B cell (primary cell): ENCODE results near the gene CHST2. TPM values are rescaled to one million over a fixed set of nuclear protein-coding genes. Genes with fewer than 3 reads are reported as not detected.
"Not testable (repeated sequence)": the region's sequence is repeated elsewhere in the genome, so short reads cannot be mapped to it uniquely, and the experiment has no call there.

Experiments used
- ATAC-seq: fragments of 200-7000 bp; cut with Tn5 transposase; one replicate; pipeline ENCODE4 v1.10.0; 2021; ENCODE audit warnings: low read depth, mild to moderate bottlenecking, moderate number of reproducible peaks, moderate library complexity
- CTCF ChIA-PET: fragments of 350-600 bp; sonication (Branson Sonifier 250); formaldehyde crosslinking; loops from one replicate; lab custom pipeline; 2021; ENCODE audit warnings: antibody characterized with exemption, inconsistent platforms; lab: Charles Lee
- POLR2A ChIA-PET: fragments of 350-600 bp; sonication (Branson Sonifier 250); formaldehyde crosslinking; loops from one replicate; lab custom pipeline; 2021; ENCODE audit warnings: antibody characterized with exemption; lab: Charles Lee
- DNase-seq: peaks from one replicate; pipeline ENCODE4 v3.0.0; 2013
- H2AFZ ChIP-seq: 2 replicates; pipeline ENCODE4 v1.6.1; 2012; ENCODE audit warnings: mild to moderate bottlenecking, low read depth, low read length; ENCODE audit not compliant: insufficient read depth, poor library complexity, severe bottlenecking
- H3K27ac ChIP-seq, 2 donors: 1 replicate in 1 of 2; 2 replicates in 1 of 2; pipeline ENCODE4 v1.5.1; 2012 to 2013; ENCODE audit warnings: low read length in 2 of 2, mild to moderate bottlenecking in 2 of 2, moderate library complexity in 1 of 2
- H3K27me3 ChIP-seq, 4 experiments: fragments of 200-600 bp in 1 of 4; sonication (generic) in 1 of 4; replicated peaks in 1 of 4; 1 replicate in 2 of 4; 2 replicates in 2 of 4; pipeline versions ENCODE4 v1.6.1 to v1.7.0; 2013 to 2016; ENCODE audit warnings: low read length in 3 of 4, mild to moderate bottlenecking in 2 of 4, mixed read lengths in 1 of 4, moderate library complexity in 1 of 4; ENCODE audit not compliant: insufficient read depth in 4 of 4, control insufficient read depth in 3 of 4; ENCODE audit errors: control extremely low read depth in 1 of 4
- H3K36me3 ChIP-seq, 2 experiments: replicated peaks in 1 of 2; 1 replicate in 1 of 2; 2 replicates in 1 of 2; pipeline versions ENCODE4 v1.6.1 to v1.7.1; 2013; ENCODE audit warnings: low read length in 1 of 2; ENCODE audit not compliant: insufficient read depth in 2 of 2, control insufficient read depth in 1 of 2; ENCODE audit errors: control extremely low read depth in 1 of 2, extremely low read depth in 1 of 2
- H3K4me1 ChIP-seq, 2 donors: fragments of 200-600 bp in 1 of 2; sonication (generic) in 1 of 2; 1 replicate in 1 of 2; 2 replicates in 1 of 2; pipeline versions ENCODE4 v1.5.1 to v1.6.1; 2013 to 2017; ENCODE audit warnings: low read length in 2 of 2; ENCODE audit not compliant: control insufficient read depth in 2 of 2, insufficient read depth in 2 of 2
- H3K4me2 ChIP-seq: replicated peaks from 2 replicates; pipeline ENCODE3; 2012; ENCODE audit warnings: mild to moderate bottlenecking, low read depth, low read length; ENCODE audit not compliant: poor library complexity, severe bottlenecking
- H3K4me3 ChIP-seq, 5 experiments: fragments of 200-600 bp in 1 of 5; sonication (generic) in 1 of 5; 1 replicate in 3 of 5; 2 replicates in 2 of 5; pipeline versions ENCODE4 v1.5.1 to v1.7.0; 2011 to 2016; ENCODE audit warnings: low read length in 4 of 5, mild to moderate bottlenecking in 4 of 5, low read depth in 2 of 5, control low read depth in 1 of 5, moderate library complexity in 1 of 5; ENCODE audit not compliant: insufficient read depth in 1 of 5; ENCODE audit errors: control extremely low read depth in 1 of 5, extremely low read depth in 1 of 5
- H3K79me2 ChIP-seq: fragments of 200-600 bp; sonication (generic); one replicate; pipeline ENCODE4 v1.6.0; 2016; ENCODE audit warnings: low read length; ENCODE audit not compliant: control insufficient read depth, insufficient read depth
- H3K9ac ChIP-seq: fragments of 200-600 bp; sonication (generic); 2 replicates; pipeline ENCODE4 v1.6.1; 2017; ENCODE audit warnings: mild to moderate bottlenecking, low read length, moderate library complexity
- H3K9me3 ChIP-seq, 3 donors: one replicate each; pipeline versions ENCODE4 v1.6.1 to v1.7.1; 2013; ENCODE audit warnings: low read length in 2 of 3; ENCODE audit not compliant: control insufficient read depth in 2 of 3, insufficient read depth in 1 of 3; ENCODE audit errors: control extremely low read depth in 1 of 3
- H4K20me1 ChIP-seq: 2 replicates; pipeline ENCODE4 v1.6.0; 2012; ENCODE audit warnings: mild to moderate bottlenecking, low read length; ENCODE audit not compliant: insufficient read depth, control insufficient read depth, poor library complexity, severe bottlenecking
- H3K27ac Mint-ChIP-seq: one replicate; pipeline ENCODE4 v1.8.0; 2021; ENCODE audit warnings: mixed read lengths
- H3K27me3 Mint-ChIP-seq: one replicate; pipeline ENCODE4 v1.8.0; 2021; ENCODE audit warnings: mixed read lengths
- H3K4me1 Mint-ChIP-seq: one replicate; pipeline ENCODE4 v1.8.0; 2021; ENCODE audit warnings: mixed read lengths
- H3K4me3 Mint-ChIP-seq: one replicate; pipeline ENCODE4 v1.8.0; 2021; ENCODE audit warnings: mixed read lengths
- H3K9me3 Mint-ChIP-seq: one replicate; pipeline ENCODE4 v1.8.0; 2022; ENCODE audit warnings: mixed read lengths; ENCODE audit not compliant: insufficient read depth
- EZH2 ChIP-seq: IDR thresholded peaks from 2 replicates; pipeline ENCODE4 v1.6.1; 2012; ENCODE audit warnings: borderline replicate concordance, low read depth, mild to moderate bottlenecking, moderate library complexity, low read length; ENCODE audit not compliant: insufficient read depth, poor library complexity, severe bottlenecking
- WGBS: methylation state at CpG from one replicate; pipeline ENCODE4 v1.1.5; 2013; ENCODE audit warnings: missing lambda C conversion rate; ENCODE audit not compliant: insufficient coverage; 5-methylcytosine and 5-hydroxymethylcytosine counted together
- intact Hi-C: fragments of 100-400 bp; cut with micrococcal nuclease; formaldehyde crosslinking; loops from one replicate; pipeline ENCODE4 v1.10.0; 2022
- polyA plus RNA-seq: library from polyadenylated mRNA; depleted of rRNA; stranded (reverse); fragments of >200 nt; gene quantifications from 2 replicates; pipeline ENCODE4 v1.2.3, GENCODE V29; 2012
- total RNA-seq, 2 donors: library from RNA; stranded (reverse); fragments of 120-200 nt in 1 of 2; gene quantifications; 1 replicate in 1 of 2; 2 replicates in 1 of 2; pipeline versions ENCODE4 v1.2.3 to v1.2.4, GENCODE V29; 2013 to 2022
- TF ChIP-seq, protein P1 (sequence below): fragments of 200-600 bp; IDR thresholded peaks from one replicate; pipeline ENCODE4 v1.8.0; 2022; ENCODE audit warnings: antibody characterized with exemption, mild to moderate bottlenecking

The CHST2 gene
- total and polyA plus RNA-seq, 2 donors (not counting 1 experiment from before 2014, with no cell fraction given): 5.2 to 25.0 TPM

DNA sequence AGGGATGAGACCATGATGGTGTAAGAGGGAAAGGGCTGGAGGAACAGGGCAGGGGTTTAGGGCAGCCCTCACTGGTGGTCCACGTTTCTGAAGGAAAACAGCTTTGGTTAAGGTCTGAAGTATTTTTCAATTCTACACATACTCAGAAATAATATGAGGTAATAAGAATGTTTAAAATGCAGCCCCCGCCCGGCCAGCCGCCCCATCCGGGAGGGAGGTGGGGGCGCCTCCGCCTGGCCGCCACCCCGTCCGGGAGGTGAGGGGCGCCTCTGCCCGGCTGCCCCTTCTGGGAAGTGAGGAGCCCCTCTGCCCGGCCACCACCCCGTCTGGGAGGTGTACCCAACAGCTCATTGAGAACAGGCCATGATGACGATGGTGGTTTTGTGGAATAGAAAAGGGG, 46.0 kb upstream of the CHST2 start:
- DNase-seq, H3K4me1 Mint-ChIP-seq, H3K79me2 ChIP-seq, H3K27ac ChIP-seq, CTCF ChIA-PET, intact Hi-C loops, ATAC-seq, H3K4me2 ChIP-seq, H3K9ac ChIP-seq, H4K20me1 ChIP-seq, H3K9me3 Mint-ChIP-seq, H3K27ac Mint-ChIP-seq, H3K36me3 ChIP-seq, H3K4me3 Mint-ChIP-seq, H3K27me3 ChIP-seq, H3K4me1 ChIP-seq, H3K27me3 Mint-ChIP-seq, POLR2A ChIA-PET, H3K9me3 ChIP-seq, H2AFZ ChIP-seq, H3K4me3 ChIP-seq: not testable (repeated sequence)
- WGBS: 80% methylated on average over 6 of the region's 15 CpGs

DNA sequence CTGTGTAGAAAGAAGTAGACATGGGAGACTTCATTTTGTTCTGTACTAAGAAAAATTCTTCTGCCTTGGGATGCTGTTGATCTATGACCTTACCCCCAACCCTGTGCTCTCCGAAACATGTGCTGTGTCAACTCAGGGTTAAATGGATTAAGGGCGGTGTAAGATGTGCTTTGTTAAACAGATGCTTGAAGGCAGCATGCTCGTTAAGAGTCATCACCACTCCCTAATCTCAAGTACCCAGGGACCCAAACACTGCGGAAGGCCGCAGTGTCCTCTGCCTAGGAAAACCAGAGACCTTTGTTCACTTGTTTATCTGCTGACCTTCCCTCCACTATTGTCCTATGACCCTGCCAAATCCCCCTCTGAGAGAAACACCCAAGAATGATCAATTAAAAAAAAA, 45.6 kb upstream of the CHST2 start:
- H3K79me2 ChIP-seq, H3K27me3 ChIP-seq, ATAC-seq, H3K4me1 ChIP-seq, H3K4me1 Mint-ChIP-seq, H2AFZ ChIP-seq, POLR2A ChIA-PET, H3K4me3 ChIP-seq, H3K4me3 Mint-ChIP-seq, DNase-seq, H3K27ac Mint-ChIP-seq, H3K27ac ChIP-seq, H3K4me2 ChIP-seq, intact Hi-C loops, H3K36me3 ChIP-seq, H3K9me3 ChIP-seq, H3K27me3 Mint-ChIP-seq, CTCF ChIA-PET, H3K9ac ChIP-seq, H3K9me3 Mint-ChIP-seq, H4K20me1 ChIP-seq: not testable (repeated sequence)
- WGBS: no CpG with 5 or more reads among the region's 5 CpGs

DNA sequence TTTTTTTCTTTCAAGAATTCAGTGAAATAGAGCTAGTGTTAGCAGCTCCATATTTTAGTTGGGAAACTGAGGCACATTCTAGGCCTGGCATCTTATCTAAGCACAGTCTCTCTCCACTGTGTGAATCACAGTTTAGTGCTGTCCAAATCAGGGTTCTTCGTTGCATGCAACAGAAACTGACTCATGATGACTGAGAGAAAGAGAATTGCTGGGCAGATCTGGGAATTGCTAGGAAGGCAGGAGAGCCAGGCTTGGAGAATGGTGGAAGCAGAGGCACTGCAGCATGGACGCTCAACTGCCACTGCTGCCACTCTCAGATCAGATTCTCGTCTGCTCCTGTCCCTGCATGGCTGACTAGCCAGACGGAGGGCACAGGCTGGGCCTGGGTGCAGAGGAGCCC, 40.7 kb upstream of the CHST2 start:
- ATAC-seq: no peak
- H3K27ac Mint-ChIP-seq: no peak overlapping the region
- H3K4me3 Mint-ChIP-seq: no peak overlapping the region

More for the DNA sequence above, 40.7 kb upstream of the CHST2 start:
- no peaks in the 10 kb centered on the region for H4K20me1 ChIP-seq
- peaks cover 0 to 15% of the 10 kb centered on the region in 2 donors for H3K4me1 ChIP-seq
- H3K27me3 ChIP-seq: no peaks in the 10 kb centered on the region
- H3K9ac ChIP-seq: no peak overlapping the region
- no peaks in the 10 kb centered on the region for H3K36me3 ChIP-seq
- intact Hi-C loops: no loop called here
- H3K4me1 Mint-ChIP-seq: peaks cover 16% of the 10 kb centered on the region
- TF ChIP-seq, protein P1, sequence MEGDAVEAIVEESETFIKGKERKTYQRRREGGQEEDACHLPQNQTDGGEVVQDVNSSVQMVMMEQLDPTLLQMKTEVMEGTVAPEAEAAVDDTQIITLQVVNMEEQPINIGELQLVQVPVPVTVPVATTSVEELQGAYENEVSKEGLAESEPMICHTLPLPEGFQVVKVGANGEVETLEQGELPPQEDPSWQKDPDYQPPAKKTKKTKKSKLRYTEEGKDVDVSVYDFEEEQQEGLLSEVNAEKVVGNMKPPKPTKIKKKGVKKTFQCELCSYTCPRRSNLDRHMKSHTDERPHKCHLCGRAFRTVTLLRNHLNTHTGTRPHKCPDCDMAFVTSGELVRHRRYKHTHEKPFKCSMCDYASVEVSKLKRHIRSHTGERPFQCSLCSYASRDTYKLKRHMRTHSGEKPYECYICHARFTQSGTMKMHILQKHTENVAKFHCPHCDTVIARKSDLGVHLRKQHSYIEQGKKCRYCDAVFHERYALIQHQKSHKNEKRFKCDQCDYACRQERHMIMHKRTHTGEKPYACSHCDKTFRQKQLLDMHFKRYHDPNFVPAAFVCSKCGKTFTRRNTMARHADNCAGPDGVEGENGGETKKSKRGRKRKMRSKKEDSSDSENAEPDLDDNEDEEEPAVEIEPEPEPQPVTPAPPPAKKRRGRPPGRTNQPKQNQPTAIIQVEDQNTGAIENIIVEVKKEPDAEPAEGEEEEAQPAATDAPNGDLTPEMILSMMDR: no peak
- no peak for TF ChIP-seq EZH2
- no peaks in the 10 kb centered on the region for H3K9me3 Mint-ChIP-seq
- H3K27me3 Mint-ChIP-seq: no peaks in the 10 kb centered on the region
- DNase-seq: no peak
- no peaks in the 10 kb centered on the region for H3K79me2 ChIP-seq
- ChIA-PET CTCF (no interaction called here), POLR2A (no interaction called here)
- H3K4me2 ChIP-seq: no peak overlapping the region
- H3K4me3 ChIP-seq: no peak overlapping the region
- no peak overlapping the region for H3K27ac ChIP-seq
- H3K9me3 ChIP-seq: peaks cover 0 to 3% (median 0%) of the 10 kb centered on the region in 3 donors
- WGBS: 94% methylated on average over 4 of the region's 4 CpGs
- no peak overlapping the region for H2AFZ ChIP-seq
